Keratinocyte (primary cell): ENCODE data around the gene PLEKHF1. TPM values are rescaled to one million over a fixed set of nuclear protein-coding genes. Genes with fewer than 3 reads are reported as not detected.

Experiments used
- DNase-seq: peaks from one replicate; pipeline ENCODE4 v3.0.0-alpha.2; 2011; ENCODE audit warnings: low read depth, missing footprints, low spot score
- FAIRE-seq: peaks from 2 replicates; lab custom pipeline; 2011; peaks lifted over from hg19 to GRCh38; lab: Jason Lieb, UNC
- H2AFZ ChIP-seq: 2 replicates; pipeline ENCODE4 v1.6.0; 2012; ENCODE audit warnings: low read length, control low read depth, inconsistent platforms; ENCODE audit not compliant: control insufficient read depth
- H3K27ac ChIP-seq: 2 replicates; pipeline ENCODE4 v1.5.1; 2011; ENCODE audit warnings: low read length; ENCODE audit not compliant: control insufficient read depth, insufficient read depth
- H3K27me3 ChIP-seq: 3 replicates; pipeline ENCODE4 v1.6.0; 2011; ENCODE audit warnings: low read length; ENCODE audit not compliant: control insufficient read depth, insufficient read depth; ENCODE audit errors: extremely low read depth
- H3K36me3 ChIP-seq, 2 experiments: 2 replicates in 1 of 2; 3 replicates in 1 of 2; pipeline ENCODE4 v1.5.1; 2011; ENCODE audit warnings: low read length in 2 of 2, mild to moderate bottlenecking in 1 of 2; ENCODE audit not compliant: control insufficient read depth in 2 of 2, insufficient read depth in 2 of 2; ENCODE audit errors: extremely low read depth in 1 of 2
- H3K4me1 ChIP-seq: 3 replicates; pipeline ENCODE4 v1.5.1; 2011; ENCODE audit warnings: low read length; ENCODE audit not compliant: control insufficient read depth, insufficient read depth; ENCODE audit errors: extremely low read depth
- H3K4me2 ChIP-seq: 3 replicates; pipeline ENCODE4 v1.6.0; 2011; ENCODE audit warnings: low read depth, low read length; ENCODE audit not compliant: control insufficient read depth, insufficient read depth; ENCODE audit errors: extremely low read depth
- H3K4me3 ChIP-seq, 3 experiments: fragments of 200-600 bp in 1 of 3; sonication (generic) in 1 of 3; 2 replicates in 2 of 3; 3 replicates in 1 of 3; pipeline ENCODE4 v1.5.1; 2011 to 2016; ENCODE audit warnings: low read length in 3 of 3, mild to moderate bottlenecking in 3 of 3, control low read depth in 2 of 3, inconsistent platforms in 1 of 3, low read depth in 1 of 3, mixed read lengths in 1 of 3, mixed run types in 1 of 3, moderate library complexity in 1 of 3; ENCODE audit not compliant: control insufficient read depth in 2 of 3, insufficient read depth in 2 of 3; ENCODE audit errors: extremely low read depth in 1 of 3
- H3K79me2 ChIP-seq: 2 replicates; pipeline ENCODE4 v1.6.0; 2012; ENCODE audit warnings: low read length; ENCODE audit not compliant: control insufficient read depth, insufficient read depth
- H3K9ac ChIP-seq: 3 replicates; pipeline ENCODE4 v1.6.0; 2011; ENCODE audit warnings: low read length; ENCODE audit not compliant: control insufficient read depth, insufficient read depth; ENCODE audit errors: extremely low read depth
- H3K9me1 ChIP-seq: 3 replicates; pipeline ENCODE4 v1.6.0; 2011; ENCODE audit warnings: low read length; ENCODE audit not compliant: control insufficient read depth, insufficient read depth; ENCODE audit errors: extremely low read depth
- H3K9me3 ChIP-seq: 2 replicates; pipeline ENCODE4 v1.5.1; 2012; ENCODE audit warnings: low read depth, low read length; ENCODE audit not compliant: control insufficient read depth
- H4K20me1 ChIP-seq: 3 replicates; pipeline ENCODE4 v1.6.0; 2011; ENCODE audit warnings: low read length; ENCODE audit not compliant: control insufficient read depth, insufficient read depth; ENCODE audit errors: extremely low read depth
- EZH2 ChIP-seq: IDR thresholded peaks from one replicate; pipeline ENCODE4 v1.6.1; 2012; ENCODE audit warnings: inconsistent platforms, mild to moderate bottlenecking, low read length, moderate library complexity
- dilution Hi-C: fragments of 300-500 bp; cut with MboI; formaldehyde crosslinking; loops from one replicate; pipeline ENCODE4 v1.7.0; 2020; ENCODE audit warnings: low sequenced_read_pairs; ENCODE audit not compliant: extremely low pct_ligation_motif_present
- polyA plus RNA-seq, 5 experiments: library from polyadenylated mRNA; depleted of rRNA in 3 of 5; stranded (reverse) in 3 of 5; stranded (forward) in 1 of 5; unstranded in 1 of 5; fragments of >200 nt; gene quantifications; 1 replicate in 1 of 5; 2 replicates in 3 of 5; 3 replicates in 1 of 5; pipeline versions ENCODE4 v1.2.1 to v1.2.3, GENCODE V29; 2011 to 2012; ENCODE audit warnings: missing spikeins in 2 of 5, low read depth in 1 of 5, low replicate concordance in 1 of 5
- TF ChIP-seq, protein P1 (sequence below), 3 experiments: IDR thresholded peaks in 1 of 3; conservative IDR thresholded peaks in 1 of 3; optimal IDR thresholded peaks in 1 of 3; 2 replicates in 2 of 3; 3 replicates in 1 of 3; pipeline versions ENCODE3 to v1.5.1; 2011; ENCODE audit warnings: low read length in 3 of 3, mild to moderate bottlenecking in 3 of 3, moderate library complexity in 2 of 3, control low read depth in 1 of 3, inconsistent platforms in 1 of 3; ENCODE audit not compliant: insufficient read depth in 2 of 3; ENCODE audit errors: extremely low read depth in 1 of 3

Gene PLEKHF1
- polyA plus RNA-seq, 1 donor (not counting 4 experiments of a cell fraction or from before 2014, with no cell fraction given), result 9.4 TPM

DNA sequence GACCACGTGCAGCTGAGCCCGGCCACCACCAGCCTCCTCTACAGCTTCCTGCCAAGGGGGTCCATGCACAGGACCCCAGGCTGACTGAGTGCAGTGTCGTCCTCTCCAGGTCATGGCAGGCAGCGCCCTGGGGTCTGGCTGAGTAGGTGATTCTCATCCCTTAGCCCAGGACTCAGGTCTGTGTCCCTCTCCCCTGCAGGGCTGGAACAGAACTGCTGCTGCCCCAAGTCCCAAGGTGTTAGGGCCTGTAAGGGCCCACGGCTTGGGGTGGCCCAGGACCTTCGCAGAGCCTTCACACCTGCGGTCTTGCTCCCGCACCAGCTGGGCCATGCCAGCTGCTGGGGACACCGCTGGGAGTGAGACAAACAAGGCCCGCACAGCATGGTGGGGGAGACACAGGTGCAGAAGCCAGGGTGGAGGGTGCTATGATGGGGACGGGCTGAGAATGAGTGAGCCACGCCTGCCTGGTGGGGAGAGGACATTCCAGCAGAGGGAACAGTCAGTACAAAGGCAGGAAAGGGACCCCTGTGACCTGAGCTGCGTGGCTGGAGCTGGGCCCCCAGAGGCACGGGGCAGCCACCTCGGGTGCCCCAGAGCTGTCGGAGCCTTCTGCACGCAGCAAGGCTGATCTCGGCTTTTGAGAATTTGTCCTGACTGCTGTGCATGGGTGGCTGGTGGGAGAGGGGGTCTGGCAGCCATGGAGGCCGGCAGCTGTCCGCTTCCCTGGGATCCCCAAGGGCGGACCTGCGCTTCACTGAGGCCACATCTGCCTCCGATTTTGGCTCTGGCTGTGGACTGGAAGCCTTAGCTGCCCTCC lies 11.9 kb downstream of the PLEKHF1 start:
- H3K79me2 ChIP-seq, result peaks cover 29% of the 10 kb centered on the region
- H3K4me1 ChIP-seq, result no peaks in the 10 kb centered on the region
- H3K4me2 ChIP-seq, result no peak overlapping the region
- H3K36me3 ChIP-seq, result peaks cover 16 to 26% of the 10 kb centered on the region in 2 experiments
- H3K27ac ChIP-seq, result no peak overlapping the region
- TF ChIP-seq EZH2, result no peak
- TF ChIP-seq, protein P1, sequence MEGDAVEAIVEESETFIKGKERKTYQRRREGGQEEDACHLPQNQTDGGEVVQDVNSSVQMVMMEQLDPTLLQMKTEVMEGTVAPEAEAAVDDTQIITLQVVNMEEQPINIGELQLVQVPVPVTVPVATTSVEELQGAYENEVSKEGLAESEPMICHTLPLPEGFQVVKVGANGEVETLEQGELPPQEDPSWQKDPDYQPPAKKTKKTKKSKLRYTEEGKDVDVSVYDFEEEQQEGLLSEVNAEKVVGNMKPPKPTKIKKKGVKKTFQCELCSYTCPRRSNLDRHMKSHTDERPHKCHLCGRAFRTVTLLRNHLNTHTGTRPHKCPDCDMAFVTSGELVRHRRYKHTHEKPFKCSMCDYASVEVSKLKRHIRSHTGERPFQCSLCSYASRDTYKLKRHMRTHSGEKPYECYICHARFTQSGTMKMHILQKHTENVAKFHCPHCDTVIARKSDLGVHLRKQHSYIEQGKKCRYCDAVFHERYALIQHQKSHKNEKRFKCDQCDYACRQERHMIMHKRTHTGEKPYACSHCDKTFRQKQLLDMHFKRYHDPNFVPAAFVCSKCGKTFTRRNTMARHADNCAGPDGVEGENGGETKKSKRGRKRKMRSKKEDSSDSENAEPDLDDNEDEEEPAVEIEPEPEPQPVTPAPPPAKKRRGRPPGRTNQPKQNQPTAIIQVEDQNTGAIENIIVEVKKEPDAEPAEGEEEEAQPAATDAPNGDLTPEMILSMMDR (optimal IDR thresholded peaks at IDR 0.05 in 1 of 3, IDR thresholded peaks at IDR 0.05 in 1 of 3, conservative IDR thresholded peaks at IDR 0.05 in 1 of 3; ENCODE audit: extremely low read depth in 1 of 3, insufficient read depth in 2 of 3, low read length in 3 of 3), result no peak
- no peaks in the 10 kb centered on the region for H3K9me3 ChIP-seq
- dilution Hi-C loops, result no loop called here
- H3K4me3 ChIP-seq, result no peak overlapping the region
- no peak overlapping the region for H2AFZ ChIP-seq
- no peaks in the 10 kb centered on the region for H3K27me3 ChIP-seq
- FAIRE-seq, result no peak
- DNase-seq, result no peak
- H3K9me1 ChIP-seq, result peaks cover 7% of the 10 kb centered on the region
- H3K9ac ChIP-seq, result no peak overlapping the region
- peaks cover 22% of the 10 kb centered on the region for H4K20me1 ChIP-seq

DNA sequence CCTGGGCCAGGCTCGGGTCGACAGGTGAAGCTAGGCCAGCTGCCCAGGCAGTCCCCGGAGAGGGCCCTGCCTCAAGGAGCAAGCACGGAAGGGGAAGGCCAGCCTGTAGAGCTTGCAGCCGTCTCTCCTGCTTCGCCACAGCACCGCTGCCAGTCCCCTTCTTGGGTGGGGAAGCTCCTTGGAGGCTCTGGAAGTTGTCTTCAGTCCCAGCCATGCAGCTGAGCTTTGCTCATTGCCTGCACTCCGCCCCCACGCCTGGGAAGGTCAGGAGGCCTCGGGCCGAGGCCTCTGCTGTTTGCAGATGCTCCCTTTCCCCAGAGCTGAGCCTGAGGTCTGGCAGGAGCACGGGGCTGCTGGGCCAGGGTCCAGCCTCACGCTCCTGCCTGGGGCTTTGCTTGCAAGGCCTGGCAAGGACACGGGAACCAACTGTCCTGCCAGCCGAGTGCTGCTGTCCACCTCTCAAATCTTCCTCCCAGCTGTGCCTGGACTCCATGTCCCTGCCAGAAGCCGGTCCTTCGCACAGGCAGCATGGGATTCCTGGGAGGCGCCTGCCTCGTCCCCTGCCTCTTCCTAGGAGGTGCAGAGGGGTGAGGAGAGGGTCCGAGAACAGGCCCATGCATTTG lies 13.3 kb downstream of the PLEKHF1 start:
- no peak for TF ChIP-seq EZH2
- TF ChIP-seq, protein P1 (optimal IDR thresholded peaks at IDR 0.05 in 1 of 3, IDR thresholded peaks at IDR 0.05 in 1 of 3, conservative IDR thresholded peaks at IDR 0.05 in 1 of 3; ENCODE audit: extremely low read depth in 1 of 3, insufficient read depth in 2 of 3, low read length in 3 of 3), result no peak
- H2AFZ ChIP-seq, result no peak overlapping the region
- dilution Hi-C loops, result no loop called here
- no peak overlapping the region for H3K9ac ChIP-seq
- DNase-seq (no peak), FAIRE-seq (no peak)
- H3K4me2 ChIP-seq, result no peak overlapping the region
- peaks cover 12 to 26% of the 10 kb centered on the region in 2 experiments for H3K36me3 ChIP-seq
- no peak overlapping the region for H3K27ac ChIP-seq
- H3K79me2 ChIP-seq, result peaks cover 15% of the 10 kb centered on the region
- no peaks in the 10 kb centered on the region for H3K9me3 ChIP-seq
- H3K27me3 ChIP-seq, result no peaks in the 10 kb centered on the region
- H3K4me3 ChIP-seq, result no peak overlapping the region
- H3K4me1 ChIP-seq, result no peaks in the 10 kb centered on the region
- H4K20me1 ChIP-seq, result peaks cover 9% of the 10 kb centered on the region
- no peaks in the 10 kb centered on the region for H3K9me1 ChIP-seq
